ENCODE measurements around the gene RNF157.
"Not testable (repeated sequence)": the region's sequence is repeated elsewhere in the genome, so short reads cannot be mapped to it uniquely, and the experiment has no call there.

RNF157 gene

GRCh38 chr17:76186774-76187173 lies 53.5 kb downstream of the RNF157 start:
- not testable (repeated sequence) for DNase-seq

GRCh38 chr17:76184290-76184689 lies 56.0 kb downstream of the RNF157 start:
- no peak for DNase-seq

GRCh38 chr17:76182016-76182764 lies 58.1 kb downstream of the RNF157 start:
- peak; percentile 96 for DNase-seq

GRCh38 chr17:76179496-76180467 lies 60.5 kb downstream of the RNF157 start:
- peak; percentile 63 for DNase-seq

GRCh38 chr17:76178124-76178523 lies 62.2 kb downstream of the RNF157 start:
- DNase-seq: no peak

- DNase-seq: no peak
Observed at GRCh38 chr17:76176701-76177574, 63.4 kb downstream of the RNF157 start.

- peak; percentile 72 for DNase-seq
Observed at GRCh38 chr17:76174037-76174436, 66.3 kb downstream of the RNF157 start.

- no peak for DNase-seq
Observed at GRCh38 chr17:76173474-76173873, 66.8 kb downstream of the RNF157 start.

GRCh38 chr17:76171706-76172105 lies 68.6 kb downstream of the RNF157 start:
- peak; percentile 18 for DNase-seq

GRCh38 chr17:76170114-76170513 lies 70.2 kb downstream of the RNF157 start:
- DNase-seq: no peak

GRCh38 chr17:76166906-76167305 lies 73.4 kb downstream of the RNF157 start:
- no peak for DNase-seq

GRCh38 chr17:76166168-76166567 lies 74.1 kb downstream of the RNF157 start:
- no peak for DNase-seq

GRCh38 chr17:76164331-76164730 lies 76.0 kb downstream of the RNF157 start:
- DNase-seq: no peak

GRCh38 chr17:76163919-76164318 lies 76.4 kb downstream of the RNF157 start:
- DNase-seq: no peak

GRCh38 chr17:76161619-76162266 lies 78.5 kb downstream of the RNF157 start:
- DNase-seq: peak; percentile 54

- peak; percentile 42 for DNase-seq
Observed at GRCh38 chr17:76160896-76161528, 79.3 kb downstream of the RNF157 start.

GRCh38 chr17:76159157-76159556 lies 81.1 kb downstream of the RNF157 start:
- no peak for DNase-seq

GRCh38 chr17:76157759-76158158 lies 82.5 kb downstream of the RNF157 start:
- DNase-seq: no peak

GRCh38 chr17:76156662-76156991 lies 83.7 kb downstream of the RNF157 start:
- no peak for DNase-seq

- no peak for DNase-seq
Observed at GRCh38 chr17:76155988-76156661, 84.2 kb downstream of the RNF157 start.
